GM18858 (cell line): Measurements from ENCODE around the gene TLE4.
"Not testable (repeated sequence)": the region's sequence is repeated elsewhere in the genome, so short reads cannot be mapped to it uniquely, and the experiment has no call there.

Source experiments
- ATAC-seq: cut with Tn5 transposase; IDR thresholded peaks from one replicate; pipeline ENCODE4 v1.9.1; 2021; ENCODE audit not compliant: unreplicated experiment

Gene TLE4

GRCh38 chr9:79598562-79599345, 27.0 kb downstream of the TLE4 start:
- no peak for ATAC-seq

- ATAC-seq: no peak
Observed at GRCh38 chr9:79600466-79600865, 28.7 kb downstream of the TLE4 start.

- no peak for ATAC-seq
Observed at GRCh38 chr9:79603222-79603920, 31.6 kb downstream of the TLE4 start.

- no peak for ATAC-seq
Observed at GRCh38 chr9:79604149-79604548, 32.4 kb downstream of the TLE4 start.

- ATAC-seq: no peak
Observed at GRCh38 chr9:79604921-79605562, 33.3 kb downstream of the TLE4 start.

- ATAC-seq: not testable (repeated sequence)
Observed at GRCh38 chr9:79606529-79606928, 34.8 kb downstream of the TLE4 start.

GRCh38 chr9:79609468-79610018, 37.8 kb downstream of the TLE4 start:
- ATAC-seq: no peak

DNA sequence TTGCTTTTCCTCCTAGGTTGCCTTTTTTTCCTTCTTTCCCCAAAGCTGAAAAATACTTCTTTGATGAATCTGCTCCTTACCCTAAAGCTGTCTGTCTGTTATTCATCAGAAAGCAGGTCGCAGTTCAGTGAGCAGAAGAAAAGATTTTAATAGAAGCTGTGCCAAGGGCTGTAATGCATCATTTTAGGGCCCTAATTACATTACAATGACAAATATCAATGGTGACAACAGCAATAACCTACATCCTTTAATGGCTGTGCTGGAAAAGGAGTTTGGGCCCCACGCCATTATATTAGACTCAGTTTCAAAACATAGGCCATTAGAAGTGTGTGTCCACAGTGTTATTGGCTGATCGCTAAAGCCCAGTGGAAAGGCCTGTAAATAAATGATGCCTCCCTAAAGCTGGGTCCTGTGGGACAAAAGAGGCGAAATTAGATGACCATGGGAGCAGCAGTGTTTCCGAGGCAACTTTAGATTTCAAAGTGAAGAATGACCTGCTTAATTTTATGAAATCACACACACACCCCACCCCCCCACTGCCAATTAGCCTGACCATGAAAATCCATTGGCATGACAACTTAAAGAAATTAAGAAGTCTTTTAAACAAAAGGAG, 38.4 kb downstream of the TLE4 start:
- ATAC-seq: no peak

DNA sequence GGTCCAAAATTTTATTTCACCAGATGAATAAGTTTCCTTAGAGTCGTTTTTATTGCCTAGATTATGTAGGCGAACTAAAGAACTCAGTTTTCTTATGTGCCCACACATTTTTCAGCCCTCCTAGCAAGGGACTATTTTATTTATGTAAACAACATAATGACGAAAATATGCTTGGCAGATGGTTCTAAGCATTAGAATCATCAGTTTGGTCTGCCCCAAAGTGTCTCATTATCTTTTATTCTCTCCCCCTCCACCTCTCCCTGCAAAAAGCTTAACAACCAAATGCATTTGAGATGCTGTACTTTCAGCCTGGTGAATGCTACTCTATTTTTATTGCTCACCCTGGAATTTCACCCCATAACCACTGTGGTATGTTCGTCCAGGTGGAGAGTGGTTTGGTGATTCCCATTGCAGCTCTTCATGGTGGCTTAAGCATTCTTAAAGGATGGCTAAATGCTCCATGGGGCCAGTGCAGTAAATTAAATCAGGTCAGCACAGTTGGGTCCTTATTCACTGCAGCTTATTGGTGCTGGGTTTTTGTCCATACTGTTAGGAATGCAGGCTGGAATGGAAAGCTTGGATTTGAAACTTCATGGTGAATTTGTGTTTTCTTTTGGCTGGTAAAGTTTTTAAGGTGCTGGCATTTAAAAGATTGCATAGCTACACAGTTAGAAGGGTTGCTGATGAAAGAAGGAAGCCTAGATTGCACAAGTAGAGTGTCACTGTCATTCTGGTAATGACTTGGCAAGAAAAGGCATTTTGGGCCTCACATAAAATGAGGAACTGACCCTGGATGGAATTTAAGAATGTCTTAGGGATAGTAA, 39.2 kb downstream of the TLE4 start:
- ATAC-seq: peak; percentile 87

GRCh38 chr9:79613145-79613544, 41.4 kb downstream of the TLE4 start:
- no peak for ATAC-seq

GRCh38 chr9:79615038-79615437, 43.3 kb downstream of the TLE4 start:
- ATAC-seq: no peak

GRCh38 chr9:79616013-79616412, 44.2 kb downstream of the TLE4 start:
- no peak for ATAC-seq

DNA sequence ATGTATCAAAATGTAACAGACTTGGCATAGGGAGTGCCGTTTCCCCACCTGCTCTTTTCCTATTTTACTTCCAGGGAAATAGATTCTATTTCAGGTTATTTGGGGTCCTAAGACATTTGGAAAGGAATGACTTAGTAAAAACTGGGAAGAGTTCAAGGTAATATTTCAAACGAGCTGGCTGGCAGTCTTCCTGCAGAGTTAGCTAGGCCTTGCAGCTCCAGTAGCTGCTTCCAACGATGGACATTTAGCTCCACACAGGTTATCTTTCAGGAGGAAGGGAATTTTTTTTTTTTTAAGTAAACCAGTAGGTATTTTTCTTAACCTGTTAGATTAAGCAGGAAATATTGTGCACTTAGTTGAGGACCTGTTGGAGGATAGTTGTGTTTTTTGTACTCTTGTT, 45.2 kb downstream of the TLE4 start:
- no peak for ATAC-seq

DNA sequence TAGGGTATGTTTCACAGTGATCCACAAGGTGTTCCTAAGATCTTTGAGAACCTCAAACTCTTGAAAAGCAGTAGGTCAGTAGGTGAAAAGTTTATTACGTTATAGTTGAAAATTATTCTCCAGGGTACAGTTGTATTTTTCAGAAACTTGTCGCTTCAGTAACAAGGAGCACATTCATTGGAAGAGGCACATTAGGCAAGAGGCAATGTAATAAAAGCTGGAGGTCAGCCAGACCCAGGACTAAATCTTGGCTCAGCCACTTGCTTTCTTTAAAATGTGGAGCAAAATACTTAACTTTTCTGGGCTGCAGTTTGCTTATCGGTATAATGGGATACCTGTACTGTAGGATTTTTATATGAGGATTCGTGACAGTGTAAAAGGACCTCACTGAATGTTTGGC, 45.6 kb downstream of the TLE4 start:
- no peak for ATAC-seq

DNA sequence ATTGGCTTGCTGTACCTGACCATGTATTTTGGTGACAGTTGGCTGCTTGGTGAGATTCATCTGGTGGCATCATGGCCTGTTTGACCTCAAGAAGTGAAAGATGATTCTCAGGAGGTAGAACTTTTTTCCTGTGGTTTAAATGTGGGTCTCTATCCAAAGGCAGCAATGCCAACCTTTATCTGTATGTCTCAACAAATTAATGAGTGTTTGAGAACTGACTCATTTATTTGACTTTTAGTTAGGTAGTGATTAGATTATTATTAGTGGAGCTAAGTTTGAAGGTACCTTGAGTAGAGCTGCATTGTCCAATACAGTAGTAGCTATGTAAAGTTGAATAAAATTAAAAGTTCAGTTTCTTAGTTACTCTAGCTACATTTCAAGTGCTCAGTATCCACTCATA, 48.2 kb downstream of the TLE4 start:
- no peak for ATAC-seq

DNA sequence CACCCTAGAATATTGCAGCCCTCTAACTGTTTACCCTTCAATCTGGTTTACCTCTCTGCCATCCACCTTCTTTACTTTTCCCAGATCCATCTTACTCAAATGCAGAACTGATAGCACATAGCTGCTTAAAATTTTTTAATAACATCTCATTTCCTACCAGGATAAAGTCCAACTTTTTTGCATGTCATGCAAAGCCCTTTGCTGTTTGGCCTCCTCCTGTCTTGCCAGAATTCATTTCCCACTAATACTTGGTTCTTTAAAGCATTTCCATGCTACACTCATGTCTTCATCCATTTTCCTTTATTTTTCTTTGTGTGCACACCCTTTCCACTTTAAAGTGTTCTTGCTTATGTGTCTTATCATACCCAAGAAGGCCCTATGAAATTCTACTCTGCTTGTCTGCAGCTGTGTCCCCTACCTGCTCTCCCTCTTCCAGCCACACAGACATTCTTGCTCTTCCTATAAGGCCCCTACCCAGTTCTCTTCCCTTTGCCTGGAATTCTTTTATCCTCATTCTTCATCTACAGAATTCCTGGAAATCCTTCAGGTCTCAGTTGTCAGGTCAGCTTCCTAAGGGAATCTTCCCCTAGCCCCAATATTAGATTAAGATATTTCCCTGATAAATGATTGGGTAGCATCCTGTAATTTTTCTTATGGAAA, 50.3 kb downstream of the TLE4 start:
- no peak for ATAC-seq

DNA sequence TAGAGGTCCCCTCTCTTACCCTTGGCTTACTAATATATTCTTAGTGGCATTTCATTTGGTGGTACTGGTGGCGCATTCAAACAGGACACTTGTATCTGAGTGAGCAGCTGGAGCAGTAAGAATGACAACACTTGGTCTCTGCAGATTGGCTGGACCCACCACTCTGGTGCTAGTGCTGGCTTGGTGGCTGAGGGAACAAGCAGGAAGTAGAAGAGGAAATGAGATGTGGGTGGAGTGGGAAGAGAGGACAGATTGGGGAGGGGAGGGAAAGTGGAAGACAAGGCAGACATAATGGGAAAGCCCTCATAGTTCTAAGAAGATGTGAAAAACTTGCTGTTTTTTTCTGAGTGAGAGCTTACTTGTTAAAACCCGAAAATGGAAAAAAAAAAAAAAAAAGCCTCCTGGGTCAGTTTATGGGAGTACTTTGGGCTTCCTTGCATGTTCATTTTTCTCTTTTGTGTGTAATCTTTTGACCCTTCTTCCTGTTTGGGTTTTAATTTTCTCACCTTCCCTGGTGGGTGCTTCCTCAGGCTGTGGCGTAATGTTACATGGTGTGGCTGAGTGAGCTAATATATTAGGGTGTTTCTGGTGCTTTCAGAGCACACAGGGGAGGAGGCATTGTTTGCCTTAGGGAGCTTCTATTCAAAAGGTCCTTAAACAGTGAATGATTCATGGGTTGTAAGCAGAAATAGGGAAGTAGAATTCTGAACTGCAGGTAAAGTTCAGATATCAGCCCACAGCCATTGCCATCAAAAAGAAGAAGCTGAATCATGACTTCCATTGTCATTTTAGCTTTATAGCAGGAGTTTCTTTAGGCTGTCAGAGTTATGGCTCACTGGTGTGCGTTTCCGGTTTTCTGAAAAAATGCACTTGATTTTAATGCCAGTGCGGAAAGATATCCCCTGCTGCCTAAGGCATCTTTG, 52.3 kb downstream of the TLE4 start:
- peak; percentile 93 for ATAC-seq

GRCh38 chr9:79629721-79630120, 58.0 kb downstream of the TLE4 start:
- ATAC-seq: no peak
